VCaP (cell line): Measurements from ENCODE around the gene FOXP2.

Source experiments
- H3K27ac ChIP-seq: fragments of 450-650 bp; 2 replicates; pipeline ENCODE4 v1.5.1; 2017
- CTCF ChIP-seq: fragments of 450-650 bp; conservative IDR thresholded peaks from 2 replicates; pipeline ENCODE4 v1.5.1; 2017; ENCODE audit warnings: mild to moderate bottlenecking, moderate library complexity

The FOXP2 gene

GRCh38 chr7:114657279-114657678 lies 242.7 kb downstream of the FOXP2 start:
- H3K27ac ChIP-seq = no peak overlapping the region
- TF ChIP-seq CTCF = no peak

GRCh38 chr7:114658216-114658615 lies 243.6 kb downstream of the FOXP2 start:
- TF ChIP-seq CTCF = no peak
- no peak overlapping the region for H3K27ac ChIP-seq

- no peak for TF ChIP-seq CTCF
- no peak overlapping the region for H3K27ac ChIP-seq
These were observed 245.0 kb downstream of the FOXP2 start for GRCh38 chr7:114659409-114660125.

GRCh38 chr7:114660126-114660486 lies 245.5 kb downstream of the FOXP2 start:
- H3K27ac ChIP-seq = no peak overlapping the region
- TF ChIP-seq CTCF = no peak

- no peak for TF ChIP-seq CTCF
- no peak overlapping the region for H3K27ac ChIP-seq
These were observed 246.1 kb downstream of the FOXP2 start for GRCh38 chr7:114660753-114661152.

- H3K27ac ChIP-seq = no peak overlapping the region
- no peak for TF ChIP-seq CTCF
These were observed 247.5 kb downstream of the FOXP2 start for GRCh38 chr7:114662002-114662677.

GRCh38 chr7:114663502-114663901 lies 248.9 kb downstream of the FOXP2 start:
- TF ChIP-seq CTCF = peak; percentile 58
- H3K27ac ChIP-seq = no peak overlapping the region
